KOPT-K1 (cell line): ENCODE data around the gene NRXN2.

ENCODE experiments used
- H3K27ac ChIP-seq: fragments of 200-600 bp; sonication (generic); 2 replicates; pipeline ENCODE4 v1.5.1; 2016; ENCODE audit warnings: antibody characterized with exemption, mild to moderate bottlenecking, low read depth, low read length; ENCODE audit not compliant: poor library complexity, severe bottlenecking
- H3K36me3 ChIP-seq: fragments of 200-600 bp; sonication (generic); 2 replicates; pipeline ENCODE4 v1.5.1; 2017; ENCODE audit warnings: antibody characterized with exemption, mild to moderate bottlenecking, low read length, moderate library complexity; ENCODE audit not compliant: insufficient read depth
- H3K9me3 ChIP-seq: fragments of 200-600 bp; sonication (generic); 2 replicates; pipeline ENCODE4 v1.5.1; 2017; ENCODE audit warnings: antibody characterized with exemption, low read length, mild to moderate bottlenecking; ENCODE audit not compliant: insufficient read depth, poor library complexity, severe bottlenecking

NRXN2 gene

DNA sequence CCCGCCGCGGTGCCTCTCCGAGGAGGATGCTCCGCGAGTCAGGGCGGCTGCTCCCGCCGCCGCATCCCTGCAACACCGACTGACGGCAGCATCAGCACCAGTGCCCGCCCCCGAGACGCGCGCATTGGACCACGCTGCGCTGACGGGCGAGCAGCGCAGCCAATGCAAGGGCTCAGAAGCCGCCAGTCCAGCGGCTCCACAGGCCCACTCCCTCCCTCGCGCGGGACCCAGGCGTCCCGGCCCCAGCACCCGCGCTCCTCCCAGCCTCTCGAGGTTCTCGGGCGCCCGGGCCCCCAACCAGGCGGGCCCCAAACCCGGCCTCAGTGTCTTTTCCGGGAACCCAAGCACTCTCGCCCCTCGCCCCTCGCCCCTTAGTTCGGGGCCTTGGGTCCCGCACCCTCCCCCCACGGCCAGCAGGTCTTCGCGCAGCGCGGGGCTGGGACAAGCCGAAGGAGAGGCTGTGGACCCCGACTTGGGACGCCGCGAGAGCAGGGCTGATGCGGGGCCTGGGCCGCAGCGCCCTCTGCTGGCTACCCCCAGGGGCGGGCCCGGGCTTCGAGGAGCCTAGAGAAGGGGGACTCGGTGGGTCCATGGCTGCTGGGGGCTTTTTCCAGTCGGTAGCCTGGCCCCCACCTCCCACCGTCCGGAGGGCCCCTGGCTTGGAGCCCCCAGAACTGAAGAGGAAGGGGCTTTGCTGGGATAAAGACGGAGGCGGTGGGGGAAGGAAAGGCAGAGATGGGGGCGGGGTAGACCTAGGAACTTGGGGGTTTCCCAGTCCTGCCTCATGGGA lies at the start of gene NRXN2:
Gene NRXN2, minus strand, starts transcription at position 81 of the 790 bp plus-strand sequence. CDS start 9,498 bp downstream, outside the sequence.
- 0 out of 2 replicates have a peak, but pooled peaks cover 4% of the 10 kb centered on the region for H3K36me3 ChIP-seq
- H3K27ac ChIP-seq, result peak within 1 kb of the TSS; percentile 57

DNA sequence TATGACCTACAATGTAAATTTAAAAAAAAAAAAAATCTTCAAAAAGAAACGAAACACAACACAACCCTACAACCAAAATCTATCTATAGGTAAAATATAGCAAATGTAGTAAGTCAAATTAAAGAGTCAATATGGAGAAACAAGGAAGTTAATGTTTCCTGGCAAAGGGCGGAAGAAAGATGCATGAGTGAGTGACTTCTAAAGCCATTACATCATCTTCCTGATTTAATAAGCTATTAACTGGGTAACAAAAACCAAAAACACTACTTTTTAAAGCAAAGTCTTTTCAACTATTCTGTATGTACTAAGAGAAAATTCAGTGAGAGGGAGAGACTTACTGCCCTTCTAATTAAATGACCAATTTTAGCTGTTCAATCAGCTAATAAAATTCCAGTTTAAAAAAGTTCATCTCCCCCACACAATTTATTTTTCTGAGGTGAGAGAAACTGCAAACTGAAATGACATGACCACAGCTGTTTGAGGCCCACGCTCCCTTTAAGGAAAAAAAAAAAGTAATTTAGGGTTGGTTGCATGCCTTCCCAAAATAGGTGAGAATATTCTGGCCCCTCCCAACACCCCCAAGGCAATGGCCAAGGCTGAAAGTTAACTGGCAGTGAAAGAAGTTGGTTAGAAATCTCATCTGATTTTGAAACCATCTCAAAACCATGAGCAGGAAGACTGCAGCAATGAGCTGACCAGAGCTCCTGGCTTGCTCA lies 49.5 kb upstream of the NRXN2 start:
- H3K9me3 ChIP-seq, result no peaks in the 10 kb centered on the region
- peaks cover 100% of the 10 kb centered on the region for H3K36me3 ChIP-seq
- no peak overlapping the region for H3K27ac ChIP-seq

More for the DNA sequence above, at the start of gene NRXN2:
- no peaks in the 10 kb centered on the region for H3K9me3 ChIP-seq

DNA sequence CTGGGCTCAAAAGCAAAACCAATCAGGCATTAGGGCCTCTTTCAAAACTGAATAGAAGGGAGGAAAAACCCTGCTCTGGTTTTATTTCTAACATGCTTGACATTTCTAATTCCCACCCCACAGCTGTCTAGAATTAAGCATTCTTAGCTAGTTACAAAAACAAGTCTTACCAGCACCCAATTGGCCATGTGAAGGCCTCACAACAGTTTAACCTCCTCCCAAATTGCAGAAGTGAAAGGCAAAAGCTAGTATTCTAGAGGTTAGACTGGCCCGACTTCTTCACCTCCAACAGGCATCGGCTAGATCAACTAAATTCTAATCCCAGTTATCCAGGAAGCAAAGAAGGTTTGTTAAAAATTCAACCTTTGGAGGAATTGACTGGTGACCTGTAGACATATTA lies 48.9 kb upstream of the NRXN2 start:
- Histone ChIP-seq H3K36me3 (peaks cover 100% of the 10 kb centered on the region), H3K27ac (no peak overlapping the region), H3K9me3 (no peaks in the 10 kb centered on the region)

DNA sequence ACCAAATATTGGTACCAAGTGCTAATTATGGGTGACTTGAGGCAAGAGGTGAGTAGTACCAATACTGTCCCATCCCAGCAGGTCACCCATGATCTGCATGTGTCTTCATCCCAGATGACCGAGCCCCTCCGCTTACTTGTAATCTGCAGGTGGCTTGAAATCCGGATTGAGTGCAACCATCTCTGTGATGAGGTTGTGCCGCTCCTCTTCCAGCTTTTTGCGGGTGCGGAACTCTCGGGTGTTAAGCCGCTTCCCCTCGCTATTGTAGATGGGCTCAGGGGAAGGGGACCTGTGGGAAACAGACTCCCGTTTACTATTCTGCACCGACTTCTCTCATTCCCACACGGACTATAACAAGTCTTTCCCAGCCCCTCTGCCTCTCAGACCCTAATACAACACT lies 47.1 kb upstream of the NRXN2 start:
- no peaks in the 10 kb centered on the region for H3K9me3 ChIP-seq
- no peak overlapping the region for H3K27ac ChIP-seq
- peaks cover 99% of the 10 kb centered on the region for H3K36me3 ChIP-seq

DNA sequence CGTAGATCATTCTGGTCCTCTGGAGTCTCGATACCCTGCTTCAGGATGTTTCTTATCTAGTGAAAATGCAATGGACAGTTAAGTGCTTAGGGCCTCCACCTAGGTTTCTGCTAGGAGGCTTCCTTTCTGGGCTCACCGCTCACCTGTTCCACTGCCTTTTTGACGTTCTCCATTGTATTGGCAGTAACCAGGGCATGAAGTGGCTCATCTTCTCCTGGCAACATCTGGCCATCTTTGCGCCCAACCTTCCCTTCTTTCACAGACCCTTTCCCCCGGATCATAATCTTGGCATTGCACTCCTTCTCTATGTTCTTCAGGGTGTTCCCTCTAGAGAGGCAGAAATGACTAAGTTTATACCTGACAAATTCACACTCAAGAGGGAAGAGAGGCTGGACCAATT lies 46.3 kb upstream of the NRXN2 start:
- Histone ChIP-seq H3K9me3 (no peaks in the 10 kb centered on the region), H3K27ac (no peak overlapping the region), H3K36me3 (peaks cover 97% of the 10 kb centered on the region)

DNA sequence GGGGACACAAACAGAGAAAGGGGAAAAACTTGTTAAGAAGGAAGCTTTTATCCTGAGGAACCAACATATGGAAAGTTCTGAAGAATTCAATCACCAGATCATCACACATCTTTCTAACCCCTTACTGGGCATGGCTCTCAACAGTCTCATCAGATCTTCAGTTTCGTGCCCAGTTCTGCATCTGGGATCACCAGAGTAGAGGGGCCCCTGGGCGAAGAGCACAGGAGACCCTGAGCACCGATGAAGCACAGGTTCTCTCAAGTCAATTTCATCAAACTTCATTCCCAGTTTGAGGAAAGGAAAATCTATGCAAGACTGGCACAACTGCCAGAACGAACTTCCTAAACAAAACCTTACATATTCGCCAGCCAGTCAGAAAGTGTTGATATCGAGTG lies 45.3 kb upstream of the NRXN2 start:
- peaks cover 96% of the 10 kb centered on the region for H3K36me3 ChIP-seq

DNA sequence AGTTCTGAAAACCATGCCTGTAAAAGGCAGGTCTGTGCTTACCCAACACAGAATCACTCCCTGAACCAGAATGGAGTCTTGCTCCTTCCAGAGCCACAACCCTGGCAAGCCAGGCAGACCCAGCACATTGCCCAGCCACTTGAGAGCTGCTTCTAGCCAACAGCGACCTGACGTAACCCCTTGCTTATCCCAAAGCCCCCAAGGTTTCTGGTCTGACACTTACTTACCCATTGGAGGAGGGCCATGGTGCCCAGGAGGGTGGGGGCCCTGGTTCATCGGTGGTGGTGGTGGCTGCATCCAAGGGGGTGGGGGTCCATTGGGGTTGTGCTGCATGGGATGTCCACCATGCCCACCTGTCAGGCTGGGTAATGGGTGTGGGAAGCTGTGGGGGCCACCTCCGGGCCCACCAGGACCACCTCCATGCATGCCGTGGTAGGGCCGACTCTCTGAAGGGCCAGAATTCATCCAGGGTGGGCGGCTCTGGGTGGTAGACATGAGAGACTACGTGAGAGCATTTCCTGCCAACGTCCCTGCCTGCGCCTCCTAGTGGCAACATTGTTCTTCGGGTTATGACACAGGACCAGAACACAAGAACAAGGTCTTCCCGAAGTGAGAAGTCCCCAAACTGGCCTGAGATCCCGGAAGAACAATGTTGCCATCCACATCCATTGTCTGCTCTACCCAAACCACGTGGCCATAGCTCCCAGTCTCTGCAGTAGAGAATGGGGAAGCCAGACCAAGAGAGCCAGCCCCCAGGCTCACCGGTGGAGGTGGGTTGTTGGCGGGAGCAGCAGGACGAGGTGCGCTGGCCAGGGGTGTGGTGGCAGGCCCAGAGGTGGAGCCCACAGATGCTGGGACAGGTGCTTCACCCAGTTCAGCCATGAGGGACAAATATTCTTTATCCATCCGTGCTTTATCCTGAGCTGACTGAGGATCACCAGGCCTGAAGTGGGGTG lies 44.6 kb upstream of the NRXN2 start:
- Histone ChIP-seq H3K36me3 (peaks cover 96% of the 10 kb centered on the region), H3K9me3 (no peaks in the 10 kb centered on the region), H3K27ac (peak overlapping the region; percentile 20)

More for the DNA sequence above, 45.3 kb upstream of the NRXN2 start:
- H3K27ac ChIP-seq, result no peak overlapping the region
- H3K9me3 ChIP-seq, result no peaks in the 10 kb centered on the region

DNA sequence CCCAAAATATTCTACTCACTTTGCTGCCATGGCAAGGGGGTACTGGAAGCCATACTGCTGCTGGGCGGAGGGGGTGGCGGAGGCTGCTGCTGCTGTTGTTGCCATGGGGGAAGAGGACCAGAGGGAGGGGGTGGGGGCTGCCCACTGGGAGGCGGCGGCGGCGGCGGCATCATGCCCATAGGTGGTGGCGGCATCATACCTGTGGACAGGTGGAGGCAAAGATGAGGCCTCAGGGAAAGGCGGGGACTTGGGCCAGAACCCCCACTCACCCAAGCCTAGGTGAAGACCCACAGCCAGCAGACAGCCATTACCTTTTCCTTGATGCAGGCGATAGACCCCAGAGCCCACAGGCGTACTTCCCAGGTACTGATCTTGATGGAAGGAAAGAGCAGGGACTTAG lies 43.9 kb upstream of the NRXN2 start:
- Histone ChIP-seq H3K27ac (peak overlapping the region; percentile 20), H3K9me3 (no peaks in the 10 kb centered on the region), H3K36me3 (peaks cover 96% of the 10 kb centered on the region)

DNA sequence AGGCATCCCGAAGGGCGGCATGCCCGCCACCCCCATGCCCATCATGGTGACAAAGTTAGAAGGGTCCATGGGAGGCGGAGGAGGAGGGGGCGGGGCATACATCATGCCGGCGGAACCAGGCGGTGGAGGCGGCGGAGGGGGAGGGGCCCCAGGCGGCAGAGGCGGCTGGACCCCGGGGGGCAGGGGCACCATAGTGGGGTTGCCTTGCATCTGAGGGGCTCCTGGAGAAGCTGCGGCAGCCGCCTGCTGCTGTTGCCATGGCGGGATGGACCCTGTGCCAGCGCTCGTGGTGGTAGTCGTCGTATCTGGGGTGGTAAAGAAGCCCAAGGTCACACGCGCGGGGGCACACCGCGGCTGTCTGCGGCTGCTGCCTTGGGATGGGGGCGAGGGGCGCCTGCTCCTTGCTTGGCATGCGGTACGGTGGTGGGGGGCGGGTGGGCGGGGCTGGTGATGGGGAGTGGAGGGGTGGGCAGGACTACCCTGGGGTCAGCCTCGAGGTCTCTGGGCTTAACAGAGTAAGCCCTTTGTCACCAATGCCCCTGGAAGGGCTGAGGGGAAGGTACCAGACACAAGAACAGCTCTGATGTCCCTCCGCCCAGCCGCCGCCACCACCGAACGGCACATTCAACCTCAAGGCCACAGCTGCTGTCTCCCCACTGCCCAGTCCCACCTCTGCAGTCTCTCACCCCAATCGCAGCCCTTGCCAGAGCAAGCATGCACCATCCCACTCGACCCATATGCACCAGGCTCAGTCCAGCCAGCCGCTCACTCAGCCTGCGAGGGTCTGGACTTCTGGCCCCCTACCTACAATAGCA lies 43.1 kb upstream of the NRXN2 start:
- H3K36me3 ChIP-seq, result peaks cover 95% of the 10 kb centered on the region
- H3K27ac ChIP-seq, result no peak overlapping the region
- no peaks in the 10 kb centered on the region for H3K9me3 ChIP-seq

DNA sequence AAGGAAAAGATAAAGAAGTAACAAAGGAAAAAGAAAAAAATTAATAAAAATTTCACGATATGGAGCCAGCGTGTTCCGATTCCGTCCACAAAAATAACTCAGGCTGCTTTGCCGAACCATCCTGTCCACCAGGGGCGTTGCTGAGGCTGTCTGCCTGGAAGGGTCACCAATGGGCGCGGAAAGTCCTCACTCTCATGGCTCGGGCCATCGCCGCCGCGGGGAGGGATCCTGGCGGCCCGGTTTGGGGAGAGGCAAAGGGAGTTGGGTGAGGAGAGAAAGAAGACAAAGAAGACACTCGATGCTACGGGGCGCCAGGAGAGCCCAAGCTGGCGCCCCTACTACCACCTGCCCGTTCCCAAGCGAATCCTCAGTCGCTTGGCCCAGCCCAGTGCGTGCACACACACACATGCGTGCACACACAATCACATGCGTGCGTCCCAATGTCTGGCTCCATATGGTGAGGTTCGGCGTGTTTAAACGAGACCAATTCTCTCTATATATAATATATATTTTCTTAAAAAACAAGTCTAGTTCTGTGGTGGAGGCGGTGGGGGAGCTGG lies 42.4 kb upstream of the NRXN2 start:
- Histone ChIP-seq H3K27ac (no peak overlapping the region), H3K9me3 (no peaks in the 10 kb centered on the region), H3K36me3 (peaks cover 95% of the 10 kb centered on the region)

DNA sequence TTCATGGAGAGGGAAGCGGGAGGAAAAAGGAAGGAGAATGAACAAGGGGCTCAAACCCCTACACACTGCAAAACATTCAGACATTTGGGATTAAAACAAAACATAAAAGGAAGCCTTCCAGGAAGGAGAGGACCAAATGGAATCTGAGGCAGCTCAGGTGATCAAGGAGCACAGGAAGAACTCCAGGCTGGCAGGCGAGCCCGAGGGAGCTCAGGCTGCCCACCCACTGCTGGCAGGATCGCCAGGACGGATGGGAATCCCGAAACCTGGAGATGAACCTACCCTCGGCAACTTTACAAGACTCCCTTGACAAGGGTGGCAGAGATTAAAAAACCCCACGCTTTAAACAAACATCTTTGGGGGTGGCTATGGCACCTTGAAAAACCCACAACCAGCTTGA lies 41.8 kb upstream of the NRXN2 start:
- peaks cover 89% of the 10 kb centered on the region for H3K36me3 ChIP-seq
- H3K9me3 ChIP-seq, result no peaks in the 10 kb centered on the region
- H3K27ac ChIP-seq, result peak overlapping the region; percentile 64

DNA sequence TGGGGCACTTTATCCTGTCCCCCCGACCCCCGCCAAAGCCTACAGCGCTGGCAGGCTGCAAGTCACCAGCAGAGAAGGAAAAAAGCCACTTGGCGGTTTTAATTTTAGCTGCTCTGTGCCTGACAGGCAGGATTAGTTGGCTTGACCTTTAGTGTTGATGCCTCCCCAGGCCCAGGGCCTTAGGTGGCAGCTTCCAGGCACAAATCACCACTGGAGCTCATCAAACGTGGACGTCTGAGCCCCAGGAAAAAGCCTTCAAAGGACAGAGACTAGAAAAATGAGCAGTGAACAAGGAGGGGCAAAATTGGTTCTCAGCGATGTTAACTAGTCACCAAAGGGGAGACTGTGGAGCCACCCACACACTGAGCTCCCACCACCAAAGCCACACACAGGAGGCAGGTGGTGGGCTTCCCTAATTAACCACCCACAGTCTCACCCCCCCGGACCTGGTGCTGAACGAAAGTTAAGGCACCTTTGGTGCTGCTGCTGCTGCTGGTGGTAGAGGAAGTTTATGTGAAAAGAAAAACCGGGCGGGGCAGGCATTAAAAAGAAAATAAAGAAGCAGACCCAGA lies 41.1 kb upstream of the NRXN2 start:
- no peaks in the 10 kb centered on the region for H3K9me3 ChIP-seq
- H3K36me3 ChIP-seq, result peaks cover 83% of the 10 kb centered on the region
- H3K27ac ChIP-seq, result peak overlapping the region; percentile 64

DNA sequence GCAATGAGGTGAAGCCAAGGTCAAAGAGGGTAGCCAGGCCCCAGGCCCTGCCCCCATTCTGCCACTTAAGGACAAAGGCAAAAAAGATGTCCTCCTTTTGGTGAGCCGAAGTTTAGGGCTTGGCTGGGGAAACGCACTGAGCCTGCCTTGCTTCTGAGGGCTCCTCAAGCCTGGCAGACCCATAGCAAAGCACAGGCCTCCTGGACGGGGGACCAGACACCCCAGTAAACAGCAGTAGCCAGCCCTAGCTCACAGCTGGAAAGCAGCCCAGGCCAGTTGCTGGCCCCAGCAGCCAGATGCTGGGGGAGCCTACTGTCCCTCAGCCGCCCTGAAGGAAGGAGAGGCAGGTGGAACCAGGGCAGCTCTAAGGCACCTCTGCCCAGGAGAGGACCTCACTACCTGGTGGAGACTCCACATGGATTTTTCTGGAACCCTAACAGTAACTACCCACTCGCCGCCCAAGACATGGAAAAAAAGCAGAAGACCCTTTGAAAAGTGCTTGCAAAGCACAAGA lies 40.6 kb upstream of the NRXN2 start:
- no peaks in the 10 kb centered on the region for H3K9me3 ChIP-seq
- peaks cover 77% of the 10 kb centered on the region for H3K36me3 ChIP-seq
- H3K27ac ChIP-seq, result peak overlapping the region; percentile 64
